Loucy (cell line): ENCODE results near the gene UTS2.

ENCODE experiments used
- H2AFZ ChIP-seq: fragments of 200-600 bp; sonication (generic); 2 replicates; pipeline ENCODE4 v1.6.0; 2016; ENCODE audit warnings: antibody characterized with exemption, mild to moderate bottlenecking, low read length, moderate library complexity
- H3F3A ChIP-seq: fragments of 200-600 bp; 2 replicates; pipeline ENCODE4 v1.6.0; 2016; ENCODE audit warnings: antibody characterized with exemption, low read depth, mild to moderate bottlenecking
- H3K27me3 ChIP-seq: fragments of 200-600 bp; sonication (generic); 2 replicates; pipeline ENCODE4 v1.6.1; 2014; ENCODE audit warnings: low read length, mild to moderate bottlenecking; ENCODE audit not compliant: insufficient read depth, poor library complexity, severe bottlenecking
- H3K36me3 ChIP-seq: fragments of 200-600 bp; sonication (generic); 2 replicates; pipeline ENCODE4 v1.6.1; 2016; ENCODE audit warnings: low read length; ENCODE audit not compliant: insufficient read depth
- H3K4me1 ChIP-seq: fragments of 200-600 bp; sonication (generic); 2 replicates; pipeline ENCODE4 v1.5.1; 2014; ENCODE audit warnings: low read length, mild to moderate bottlenecking; ENCODE audit not compliant: insufficient read depth, poor library complexity, severe bottlenecking
- H3K4me2 ChIP-seq: fragments of 200-600 bp; sonication (generic); 2 replicates; pipeline ENCODE4 v1.6.0; 2014; ENCODE audit warnings: antibody characterized with exemption, low read length, low read depth, mild to moderate bottlenecking; ENCODE audit not compliant: poor library complexity, severe bottlenecking
- H3K4me3 ChIP-seq: fragments of 200-600 bp; sonication (generic); 2 replicates; pipeline ENCODE4 v1.5.1; 2014; ENCODE audit warnings: low read length, mild to moderate bottlenecking, mixed read lengths; ENCODE audit not compliant: poor library complexity, severe bottlenecking
- H3K79me2 ChIP-seq: fragments of 200-600 bp; sonication (generic); 2 replicates; pipeline ENCODE4 v1.6.1; 2014; ENCODE audit warnings: low read length; ENCODE audit not compliant: insufficient read depth
- H3K9ac ChIP-seq: fragments of 200-600 bp; sonication (generic); 2 replicates; pipeline ENCODE4 v1.6.0; 2014; ENCODE audit warnings: mild to moderate bottlenecking, low read depth, low read length, moderate library complexity; ENCODE audit not compliant: poor library complexity, severe bottlenecking
- H3K9me2 ChIP-seq: fragments of 200-600 bp; sonication (generic); replicated peaks from 2 replicates; pipeline ENCODE4 v1.6.1; 2016; ENCODE audit warnings: low read depth, low read length, mixed read lengths
- H3K9me3 ChIP-seq: fragments of 200-600 bp; sonication (generic); 2 replicates; pipeline ENCODE4 v1.6.1; 2014; ENCODE audit warnings: mild to moderate bottlenecking, antibody characterized with exemption, low read length, low read depth; ENCODE audit not compliant: insufficient read depth
- H4K20me1 ChIP-seq: fragments of 200-600 bp; sonication (generic); 2 replicates; pipeline ENCODE4 v1.6.0; 2014; ENCODE audit warnings: antibody characterized with exemption, low read length, mild to moderate bottlenecking; ENCODE audit not compliant: insufficient read depth, poor library complexity, severe bottlenecking
- CTCF ChIP-seq: fragments of 200-600 bp; sonication (generic); conservative IDR thresholded peaks from 2 replicates; pipeline ENCODE4 v1.5.1; 2014; ENCODE audit warnings: mild to moderate bottlenecking, antibody characterized with exemption, low read length
- EZH2phosphoT487 ChIP-seq: fragments of 200-600 bp; IDR thresholded peaks from 2 replicates; pipeline ENCODE4 v1.6.1; 2018; ENCODE audit warnings: antibody characterized with exemption, mild to moderate bottlenecking, moderate library complexity, borderline replicate concordance

The UTS2 gene

DNA sequence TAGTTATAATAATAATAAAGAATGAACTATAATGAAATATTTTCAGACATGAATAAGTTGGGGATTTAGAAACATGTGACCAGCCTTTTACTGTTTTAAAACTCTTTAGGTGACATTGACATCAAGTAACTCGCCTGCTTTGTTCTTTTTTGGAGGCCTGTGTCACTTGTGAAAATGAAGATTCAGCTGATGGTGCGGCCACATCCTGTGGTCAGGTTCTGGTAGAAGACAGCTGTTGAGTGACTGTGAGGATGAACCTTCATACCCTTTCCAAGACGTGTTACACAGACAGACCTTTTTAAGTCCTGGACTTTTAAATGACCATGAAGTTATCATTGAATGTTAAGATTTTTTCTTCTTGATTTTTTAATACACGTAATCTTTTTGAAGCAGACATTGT is 10.3 kb downstream of the UTS2 start:
- Histone ChIP-seq H3F3A (no peaks in the 10 kb centered on the region), H3K79me2 (no peaks in the 10 kb centered on the region), H4K20me1 (no peaks in the 10 kb centered on the region), H2AFZ (no peak overlapping the region), H3K4me2 (peak overlapping the region; percentile 28), H3K27me3 (no peaks in the 10 kb centered on the region), H3K9me2 (no peaks in the 10 kb centered on the region), H3K4me1 (no peaks in the 10 kb centered on the region), H3K36me3 (no peaks in the 10 kb centered on the region), H3K9ac (no peak overlapping the region), H3K9me3 (peaks cover 12% of the 10 kb centered on the region; the same call in 1 of the 2 replicates), H3K4me3 (no peak overlapping the region)
- TF ChIP-seq EZH2phosphoT487 (no peak), CTCF (no peak)

GRCh38 chr1:7839526-7839925 is 13.3 kb downstream of the UTS2 start:
- H3K79me2 ChIP-seq, result no peaks in the 10 kb centered on the region
- H3K36me3 ChIP-seq, result no peaks in the 10 kb centered on the region
- H3K27me3 ChIP-seq, result no peaks in the 10 kb centered on the region
- no peaks in the 10 kb centered on the region for H3F3A ChIP-seq
- no peaks in the 10 kb centered on the region for H3K4me1 ChIP-seq
- H3K9me2 ChIP-seq, result no peaks in the 10 kb centered on the region
- H4K20me1 ChIP-seq, result no peaks in the 10 kb centered on the region
- TF ChIP-seq EZH2phosphoT487, result no peak
- TF ChIP-seq CTCF, result no peak
- no peak overlapping the region for H3K9ac ChIP-seq
- no peak overlapping the region for H3K4me3 ChIP-seq
- no peak overlapping the region for H2AFZ ChIP-seq
- peaks cover 12% of the 10 kb centered on the region; the same call in 1 of the 2 replicates for H3K9me3 ChIP-seq
- no peak overlapping the region for H3K4me2 ChIP-seq

- Histone ChIP-seq H4K20me1 (no peaks in the 10 kb centered on the region), H3K4me3 (no peak overlapping the region), H3K4me2 (no peak overlapping the region), H3K27me3 (no peaks in the 10 kb centered on the region), H3F3A (no peaks in the 10 kb centered on the region), H3K9me3 (peaks cover 12% of the 10 kb centered on the region; the same call in 1 of the 2 replicates), H2AFZ (no peak overlapping the region), H3K9ac (no peak overlapping the region), H3K79me2 (no peaks in the 10 kb centered on the region), H3K4me1 (no peaks in the 10 kb centered on the region), H3K9me2 (no peaks in the 10 kb centered on the region), H3K36me3 (no peaks in the 10 kb centered on the region)
- no peak for TF ChIP-seq CTCF
- TF ChIP-seq EZH2phosphoT487, result no peak
These were observed 14.2 kb downstream of the UTS2 start for GRCh38 chr1:7838714-7839113.
